AG10803 (cell line): ENCODE results near the gene CD300C.

ENCODE experiments used
- DNase-seq: peaks from one replicate; pipeline ENCODE4 v3.0.0; 2010; ENCODE audit warnings: low read depth
- H3K4me3 ChIP-seq: 2 replicates; pipeline ENCODE4 v1.5.1; 2011; ENCODE audit warnings: mild to moderate bottlenecking, low read length, control low read depth
- CTCF ChIP-seq: conservative IDR thresholded peaks from 2 replicates; pipeline ENCODE4 v1.5.1; 2011; ENCODE audit warnings: mild to moderate bottlenecking, low read length, control low read depth, inconsistent platforms

CD300C gene

GRCh38 chr17:74526681-74527080 is 19.2 kb downstream of the CD300C start:
- no peak for DNase-seq
- H3K4me3 ChIP-seq, result no peak overlapping the region
- no peak for TF ChIP-seq CTCF

DNA sequence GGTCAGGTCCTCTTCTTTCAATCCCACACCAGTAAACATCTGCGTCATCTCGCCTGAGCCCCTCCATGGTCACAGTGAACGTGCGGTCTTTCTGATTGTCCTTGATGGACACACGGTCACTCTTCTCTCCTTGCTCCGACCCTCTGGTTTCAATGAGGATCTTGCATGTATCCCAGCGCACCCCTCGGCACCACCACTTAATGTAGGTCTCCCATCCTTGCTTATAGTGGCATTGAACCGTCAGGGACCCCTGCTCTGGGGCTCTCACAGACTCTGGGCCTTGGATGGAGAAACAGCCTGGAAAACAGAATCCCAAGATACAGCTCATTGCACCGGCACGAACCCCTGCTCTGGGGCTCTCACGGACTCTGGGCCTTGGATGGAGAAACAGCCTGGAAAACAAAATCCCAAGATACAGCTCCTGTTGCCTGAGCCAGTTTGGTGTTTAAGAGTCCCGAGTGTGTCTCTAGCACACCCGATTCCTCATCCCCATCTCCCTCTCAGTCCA is 20.1 kb downstream of the CD300C start:
- TF ChIP-seq CTCF, result no peak
- DNase-seq, result no peak
- no peak overlapping the region for H3K4me3 ChIP-seq

DNA sequence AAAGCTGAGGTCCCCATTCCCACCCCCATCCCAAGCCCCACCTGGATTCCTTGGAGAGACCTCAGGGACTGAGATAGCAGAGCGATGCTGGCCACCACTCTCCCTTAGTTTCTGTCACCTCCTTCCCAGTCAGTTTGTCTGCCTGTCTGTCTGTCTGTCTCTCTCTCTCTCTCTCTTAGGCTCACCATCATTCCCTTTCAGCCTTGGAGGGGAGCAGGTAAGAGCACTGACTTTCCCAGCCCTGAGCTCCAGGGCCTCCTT is 20.5 kb downstream of the CD300C start:
- TF ChIP-seq CTCF, result no peak
- no peak overlapping the region for H3K4me3 ChIP-seq
- no peak for DNase-seq

- DNase-seq, result no peak
- no peak overlapping the region for H3K4me3 ChIP-seq
- TF ChIP-seq CTCF, result no peak
Measured at GRCh38 chr17:74524653-74525464, 21.1 kb downstream of the CD300C start.

GRCh38 chr17:74523308-74523707 is 22.6 kb downstream of the CD300C start:
- no peak for DNase-seq
- TF ChIP-seq CTCF, result no peak
- H3K4me3 ChIP-seq, result no peak overlapping the region

- no peak for DNase-seq
- no peak overlapping the region for H3K4me3 ChIP-seq
Measured at GRCh38 chr17:74522381-74523105, 23.4 kb downstream of the CD300C start.

More at GRCh38 chr17:74522381-74523105, 23.4 kb downstream of the CD300C start:
- no peak for TF ChIP-seq CTCF
